Upper lobe of left lung (tissue), 4 donors: ENCODE results near the gene TIAL1.

Source experiments
- POLR2A ChIP-seq, 4 donors: fragments of 450-650 bp; IDR thresholded peaks; one replicate each; pipeline ENCODE4 v1.5.1; 2016 to 2017; ENCODE audit warnings: antibody characterized with exemption in 4 of 4, mild to moderate bottlenecking in 2 of 4
- POLR2AphosphoS5 ChIP-seq, 2 donors: sonication (generic); formaldehyde crosslinking; IDR thresholded peaks; one replicate each; pipeline ENCODE4 v1.5.1; 2017; ENCODE audit warnings: antibody characterized with exemption in 2 of 2
- TF ChIP-seq, protein P1 (sequence below), 6 experiments: fragments of 450-650 bp in 4 of 6; fragments of 200-600 bp in 2 of 6; sonication (generic) in 2 of 6; IDR thresholded peaks; one replicate each; pipeline ENCODE4 v1.5.1; 2016 to 2019; ENCODE audit warnings: antibody characterized with exemption in 6 of 6

- TF ChIP-seq, protein P1, sequence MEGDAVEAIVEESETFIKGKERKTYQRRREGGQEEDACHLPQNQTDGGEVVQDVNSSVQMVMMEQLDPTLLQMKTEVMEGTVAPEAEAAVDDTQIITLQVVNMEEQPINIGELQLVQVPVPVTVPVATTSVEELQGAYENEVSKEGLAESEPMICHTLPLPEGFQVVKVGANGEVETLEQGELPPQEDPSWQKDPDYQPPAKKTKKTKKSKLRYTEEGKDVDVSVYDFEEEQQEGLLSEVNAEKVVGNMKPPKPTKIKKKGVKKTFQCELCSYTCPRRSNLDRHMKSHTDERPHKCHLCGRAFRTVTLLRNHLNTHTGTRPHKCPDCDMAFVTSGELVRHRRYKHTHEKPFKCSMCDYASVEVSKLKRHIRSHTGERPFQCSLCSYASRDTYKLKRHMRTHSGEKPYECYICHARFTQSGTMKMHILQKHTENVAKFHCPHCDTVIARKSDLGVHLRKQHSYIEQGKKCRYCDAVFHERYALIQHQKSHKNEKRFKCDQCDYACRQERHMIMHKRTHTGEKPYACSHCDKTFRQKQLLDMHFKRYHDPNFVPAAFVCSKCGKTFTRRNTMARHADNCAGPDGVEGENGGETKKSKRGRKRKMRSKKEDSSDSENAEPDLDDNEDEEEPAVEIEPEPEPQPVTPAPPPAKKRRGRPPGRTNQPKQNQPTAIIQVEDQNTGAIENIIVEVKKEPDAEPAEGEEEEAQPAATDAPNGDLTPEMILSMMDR (IDR thresholded peaks at IDR 0.05): no peak
- TF ChIP-seq POLR2A (IDR thresholded peaks at IDR 0.05): no peak
- no peak for TF ChIP-seq POLR2AphosphoS5 (IDR thresholded peaks at IDR 0.05)
These were observed 42.2 kb upstream of the TIAL1 start for GRCh38 chr10:119638982-119639381.
